ENCODE data around the gene OVCA2.

Gene OVCA2

DNA sequence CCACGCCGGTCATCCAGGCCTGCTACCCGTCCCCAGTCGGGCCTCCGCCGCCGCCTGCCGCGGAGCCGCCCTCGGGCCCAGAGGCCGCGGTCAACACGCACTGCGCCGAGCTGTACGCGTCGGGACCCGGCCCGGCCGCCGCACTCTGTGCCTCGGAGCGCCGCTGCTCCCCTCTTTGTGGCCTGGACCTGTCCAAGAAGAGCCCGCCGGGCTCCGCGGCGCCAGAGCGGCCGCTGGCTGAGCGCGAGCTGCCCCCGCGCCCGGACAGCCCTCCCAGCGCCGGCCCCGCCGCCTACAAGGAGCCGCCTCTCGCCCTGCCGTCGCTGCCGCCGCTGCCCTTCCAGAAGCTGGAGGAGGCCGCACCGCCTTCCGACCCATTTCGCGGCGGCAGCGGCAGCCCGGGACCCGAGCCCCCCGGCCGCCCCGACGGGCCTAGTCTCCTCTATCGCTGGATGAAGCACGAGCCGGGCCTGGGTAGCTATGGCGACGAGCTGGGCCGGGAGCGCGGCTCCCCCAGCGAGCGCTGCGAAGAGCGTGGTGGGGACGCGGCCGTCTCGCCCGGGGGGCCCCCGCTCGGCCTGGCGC is 15.4 kb downstream of the OVCA2 start:
- H3K27ac ChIP-seq, result no peak overlapping the region

DNA sequence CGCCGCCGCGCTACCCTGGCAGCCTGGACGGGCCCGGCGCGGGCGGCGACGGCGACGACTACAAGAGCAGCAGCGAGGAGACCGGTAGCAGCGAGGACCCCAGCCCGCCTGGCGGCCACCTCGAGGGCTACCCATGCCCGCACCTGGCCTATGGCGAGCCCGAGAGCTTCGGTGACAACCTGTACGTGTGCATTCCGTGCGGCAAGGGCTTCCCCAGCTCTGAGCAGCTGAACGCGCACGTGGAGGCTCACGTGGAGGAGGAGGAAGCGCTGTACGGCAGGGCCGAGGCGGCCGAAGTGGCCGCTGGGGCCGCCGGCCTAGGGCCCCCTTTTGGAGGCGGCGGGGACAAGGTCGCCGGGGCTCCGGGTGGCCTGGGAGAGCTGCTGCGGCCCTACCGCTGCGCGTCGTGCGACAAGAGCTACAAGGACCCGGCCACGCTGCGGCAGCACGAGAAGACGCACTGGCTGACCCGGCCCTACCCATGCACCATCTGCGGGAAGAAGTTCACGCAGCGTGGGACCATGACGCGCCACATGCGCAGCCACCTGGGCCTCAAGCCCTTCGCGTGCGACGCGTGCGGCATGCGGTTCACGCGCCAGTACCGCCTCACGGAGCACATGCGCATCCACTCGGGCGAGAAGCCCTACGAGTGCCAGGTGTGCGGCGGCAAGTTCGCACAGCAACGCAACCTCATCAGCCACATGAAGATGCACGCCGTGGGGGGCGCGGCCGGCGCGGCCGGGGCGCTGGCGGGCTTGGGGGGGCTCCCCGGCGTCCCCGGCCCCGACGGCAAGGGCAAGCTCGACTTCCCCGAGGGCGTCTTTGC is 16.2 kb downstream of the OVCA2 start:
- no peak overlapping the region for H3K27ac ChIP-seq
- no peak for TF ChIP-seq ZFX (IDR thresholded peaks at IDR 0.05)
- TF ChIP-seq, protein P1, sequence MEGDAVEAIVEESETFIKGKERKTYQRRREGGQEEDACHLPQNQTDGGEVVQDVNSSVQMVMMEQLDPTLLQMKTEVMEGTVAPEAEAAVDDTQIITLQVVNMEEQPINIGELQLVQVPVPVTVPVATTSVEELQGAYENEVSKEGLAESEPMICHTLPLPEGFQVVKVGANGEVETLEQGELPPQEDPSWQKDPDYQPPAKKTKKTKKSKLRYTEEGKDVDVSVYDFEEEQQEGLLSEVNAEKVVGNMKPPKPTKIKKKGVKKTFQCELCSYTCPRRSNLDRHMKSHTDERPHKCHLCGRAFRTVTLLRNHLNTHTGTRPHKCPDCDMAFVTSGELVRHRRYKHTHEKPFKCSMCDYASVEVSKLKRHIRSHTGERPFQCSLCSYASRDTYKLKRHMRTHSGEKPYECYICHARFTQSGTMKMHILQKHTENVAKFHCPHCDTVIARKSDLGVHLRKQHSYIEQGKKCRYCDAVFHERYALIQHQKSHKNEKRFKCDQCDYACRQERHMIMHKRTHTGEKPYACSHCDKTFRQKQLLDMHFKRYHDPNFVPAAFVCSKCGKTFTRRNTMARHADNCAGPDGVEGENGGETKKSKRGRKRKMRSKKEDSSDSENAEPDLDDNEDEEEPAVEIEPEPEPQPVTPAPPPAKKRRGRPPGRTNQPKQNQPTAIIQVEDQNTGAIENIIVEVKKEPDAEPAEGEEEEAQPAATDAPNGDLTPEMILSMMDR (conservative IDR thresholded peaks at IDR 0.05), result no peak

More for the DNA sequence above, 15.4 kb downstream of the OVCA2 start:
- no peak for TF ChIP-seq ZFX (IDR thresholded peaks at IDR 0.05)
- TF ChIP-seq, protein P1 (conservative IDR thresholded peaks at IDR 0.05), result no peak

DNA sequence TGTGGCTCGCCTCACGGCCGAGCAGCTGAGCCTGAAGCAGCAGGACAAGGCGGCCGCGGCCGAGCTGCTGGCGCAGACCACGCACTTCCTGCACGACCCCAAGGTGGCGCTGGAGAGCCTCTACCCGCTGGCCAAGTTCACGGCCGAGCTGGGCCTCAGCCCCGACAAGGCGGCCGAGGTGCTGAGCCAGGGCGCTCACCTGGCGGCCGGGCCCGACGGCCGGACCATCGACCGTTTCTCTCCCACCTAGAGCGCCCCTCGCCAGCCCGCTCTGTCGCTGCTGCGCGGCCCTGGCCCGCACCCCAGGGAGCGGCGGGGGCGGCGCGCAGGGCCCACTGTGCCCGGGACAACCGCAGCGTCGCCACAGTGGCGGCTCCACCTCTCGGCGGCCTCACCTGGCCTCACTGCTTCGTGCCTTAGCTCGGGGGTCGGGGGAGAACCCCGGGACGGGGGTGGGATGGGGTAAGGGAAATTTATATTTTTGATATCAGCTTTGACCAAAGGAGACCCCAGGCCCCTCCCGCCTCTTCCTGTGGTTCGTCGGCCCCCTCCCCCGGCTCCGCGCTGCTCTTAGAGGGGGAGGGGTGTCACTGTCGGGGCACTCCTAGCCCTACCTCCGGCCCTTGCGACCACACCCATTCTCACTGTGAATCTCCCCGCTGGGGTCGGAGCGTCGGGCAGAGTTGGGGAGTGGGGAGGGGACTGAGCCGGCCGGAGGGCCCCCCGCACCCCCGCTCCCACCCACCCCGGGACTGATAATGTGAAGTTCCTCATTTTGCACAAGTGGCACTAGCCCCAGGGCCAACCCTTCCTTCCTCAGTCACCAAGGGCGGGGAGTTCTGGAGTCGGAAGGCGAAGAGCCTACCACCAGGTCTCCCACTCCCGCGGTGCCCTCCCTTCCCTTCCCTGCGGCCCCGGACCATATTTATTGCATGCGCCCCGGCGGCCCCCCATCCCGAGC is 17.0 kb downstream of the OVCA2 start:
- TF ChIP-seq, protein P1 (conservative IDR thresholded peaks at IDR 0.05), result peak; percentile 90
- TF ChIP-seq ZFX (IDR thresholded peaks at IDR 0.05), result no peak
- H3K27ac ChIP-seq, result no peak overlapping the region

DNA sequence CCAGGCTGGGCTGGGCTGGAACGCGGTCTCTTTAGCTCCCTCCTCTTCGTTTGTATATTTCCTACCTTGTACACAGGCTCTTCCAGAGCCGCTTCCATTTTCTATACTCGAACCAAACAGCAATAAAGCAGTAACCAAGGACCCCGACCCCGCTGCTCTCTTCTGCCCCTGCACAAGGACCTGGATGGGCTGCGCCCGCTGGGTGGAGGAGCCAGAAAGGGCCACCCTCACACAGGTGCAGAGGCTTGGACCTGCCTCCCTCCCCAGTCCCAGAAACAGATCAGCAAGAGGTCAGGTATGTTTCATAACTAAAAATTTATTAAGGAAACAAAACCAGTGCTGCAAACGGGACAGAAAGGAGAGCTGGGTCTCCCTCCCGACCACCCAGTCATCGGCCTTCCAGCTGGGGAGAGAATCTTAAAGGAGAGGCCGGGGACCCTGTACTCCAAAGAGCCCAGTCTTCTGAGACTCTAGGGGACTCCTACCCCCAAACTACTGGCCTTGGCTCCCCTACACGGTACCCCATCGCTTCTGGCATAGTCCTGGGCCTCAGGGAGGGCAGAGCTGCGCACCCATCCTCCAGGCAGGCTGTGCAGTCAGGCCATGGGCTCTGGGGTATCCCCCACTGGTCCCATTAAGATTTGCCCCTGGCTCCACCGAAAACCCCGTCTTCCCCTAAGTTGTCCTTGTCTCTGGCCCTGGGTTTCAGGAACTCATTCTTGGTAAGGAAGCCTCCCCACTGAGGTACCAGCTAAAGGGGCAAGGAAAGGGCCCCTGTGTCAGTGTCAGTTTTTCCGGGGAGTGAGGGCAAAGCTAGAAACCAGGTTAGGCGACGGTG is 17.9 kb downstream of the OVCA2 start:
- no peak for TF ChIP-seq ZFX (IDR thresholded peaks at IDR 0.05)
- TF ChIP-seq, protein P1 (conservative IDR thresholded peaks at IDR 0.05), result no peak
- no peak overlapping the region for H3K27ac ChIP-seq

DNA sequence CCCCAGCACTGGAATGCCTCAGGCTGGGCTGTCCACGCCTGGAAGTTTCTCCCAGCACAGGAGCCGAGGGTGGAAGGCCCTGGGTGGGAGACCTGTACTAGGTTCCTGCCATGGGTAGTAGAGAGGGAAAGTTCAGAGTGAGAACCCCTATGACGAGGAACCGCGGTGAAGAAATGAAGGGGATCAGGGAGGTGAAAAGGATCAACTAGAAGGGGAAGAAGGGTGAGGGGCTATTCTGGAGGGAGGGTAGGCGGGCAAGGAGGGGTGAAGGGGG is 18.5 kb downstream of the OVCA2 start:
- H3K27ac ChIP-seq, result no peak overlapping the region

DNA sequence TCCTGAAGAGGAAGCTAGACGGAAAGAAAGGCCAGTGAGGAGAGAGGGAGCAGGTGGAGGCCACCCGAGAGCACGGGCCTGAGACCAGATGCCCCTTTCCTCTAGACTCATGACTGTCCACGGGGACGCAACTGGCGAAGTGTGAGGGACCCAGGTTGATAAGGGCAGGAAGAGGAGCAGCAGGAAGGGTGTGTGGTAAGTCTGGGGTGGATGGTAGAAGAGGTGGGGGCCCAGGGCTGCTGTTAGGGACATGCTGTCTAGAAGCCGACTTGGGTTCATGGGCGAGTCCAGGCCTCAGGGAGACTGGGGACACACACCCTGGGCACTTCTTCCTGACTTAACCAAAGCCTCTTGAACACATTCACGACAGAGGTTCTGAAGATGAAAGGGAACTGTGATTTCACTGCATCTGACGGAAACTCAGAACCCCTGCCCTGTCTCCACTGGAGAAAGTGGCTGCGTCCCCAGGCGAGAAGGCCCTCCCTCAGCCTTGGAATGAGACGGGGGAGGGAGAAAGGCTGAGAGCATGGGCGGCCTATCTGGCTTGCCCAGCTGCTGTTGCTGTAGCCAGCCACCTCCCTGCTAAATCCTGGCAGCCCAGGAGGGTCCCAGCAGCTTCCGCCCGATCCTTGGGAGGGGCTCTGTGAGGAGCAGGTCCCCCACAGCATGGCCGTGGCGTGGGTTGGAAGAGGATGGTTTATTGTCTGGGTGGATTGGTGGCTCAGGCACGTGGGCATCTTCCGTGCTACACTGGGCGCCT is 19.0 kb downstream of the OVCA2 start:
- TF ChIP-seq ZFX (IDR thresholded peaks at IDR 0.05), result no peak
- TF ChIP-seq, protein P1 (conservative IDR thresholded peaks at IDR 0.05), result no peak
- no peak overlapping the region for H3K27ac ChIP-seq

More for the DNA sequence above, 18.5 kb downstream of the OVCA2 start:
- TF ChIP-seq ZFX (IDR thresholded peaks at IDR 0.05), result no peak
- TF ChIP-seq, protein P1 (conservative IDR thresholded peaks at IDR 0.05), result no peak

Measured in C4-2B (cell line).